CD14-positive monocyte (primary cell): ENCODE results near the gene SLC25A13. TPM values are rescaled to one million over a fixed set of nuclear protein-coding genes. Genes with fewer than 3 reads are reported as not detected.

Source experiments
- DNase-seq, 3 donors: peaks; one replicate each; pipeline ENCODE4 v3.0.0-alpha.2; 2011 to 2022
- H2AFZ ChIP-seq: 2 replicates; pipeline ENCODE4 v1.6.0; 2012; ENCODE audit warnings: mild to moderate bottlenecking, low read depth, low read length, inconsistent platforms; ENCODE audit not compliant: insufficient read depth, poor library complexity, severe bottlenecking
- H3K27ac ChIP-seq, 2 donors: 1 replicate in 1 of 2; 2 replicates in 1 of 2; pipeline ENCODE4 v1.5.1; 2012 to 2013; ENCODE audit warnings: low read length in 2 of 2, control low read depth in 1 of 2, inconsistent platforms in 1 of 2, low read depth in 1 of 2, mild to moderate bottlenecking in 1 of 2
- H3K27me3 ChIP-seq, 2 donors: one replicate each; pipeline versions ENCODE4 v1.6.0 to v1.6.1; 2011 to 2013; ENCODE audit warnings: low read length in 2 of 2; ENCODE audit not compliant: control insufficient read depth in 2 of 2, insufficient read depth in 2 of 2
- H3K36me3 ChIP-seq, 2 donors: replicated peaks in 1 of 2; 1 replicate in 1 of 2; 2 replicates in 1 of 2; pipeline versions ENCODE4 v1.5.1 to v1.6.1; 2012 to 2013; ENCODE audit warnings: low read length in 2 of 2, control low read depth in 1 of 2, inconsistent platforms in 1 of 2, mild to moderate bottlenecking in 1 of 2; ENCODE audit not compliant: insufficient read depth in 2 of 2, control insufficient read depth in 1 of 2
- H3K4me1 ChIP-seq, 2 donors: 1 replicate in 1 of 2; 2 replicates in 1 of 2; pipeline versions ENCODE4 v1.5.1 to v1.6.1; 2012 to 2013; ENCODE audit warnings: low read length in 2 of 2, control low read depth in 1 of 2, inconsistent platforms in 1 of 2, mild to moderate bottlenecking in 1 of 2, moderate library complexity in 1 of 2; ENCODE audit not compliant: insufficient read depth in 2 of 2, control insufficient read depth in 1 of 2
- H3K4me2 ChIP-seq: replicated peaks from 2 replicates; pipeline ENCODE3; 2012; ENCODE audit warnings: low read length, moderate library complexity, mild to moderate bottlenecking; ENCODE audit not compliant: poor library complexity, severe bottlenecking; ENCODE audit errors: extremely low read depth
- H3K4me3 ChIP-seq, 3 experiments: fragments of 200-600 bp in 1 of 3; sonication (generic) in 1 of 3; replicated peaks in 1 of 3; 1 replicate in 2 of 3; 2 replicates in 1 of 3; pipeline ENCODE4 v1.5.1; 2011 to 2013; ENCODE audit warnings: low read length in 3 of 3, mild to moderate bottlenecking in 3 of 3, control low read depth in 2 of 3, low read depth in 2 of 3, inconsistent platforms in 1 of 3, moderate library complexity in 1 of 3
- H3K79me2 ChIP-seq: 2 replicates; pipeline ENCODE4 v1.6.0; 2012; ENCODE audit warnings: mild to moderate bottlenecking, control low read depth, inconsistent platforms, low read length, moderate library complexity; ENCODE audit not compliant: insufficient read depth
- H3K9ac ChIP-seq: 2 replicates; pipeline ENCODE4 v1.6.0; 2017; ENCODE audit warnings: low read length, mild to moderate bottlenecking; ENCODE audit not compliant: insufficient read depth, poor library complexity, severe bottlenecking
- H3K9me3 ChIP-seq, 2 donors: replicated peaks in 1 of 2; 1 replicate in 1 of 2; 2 replicates in 1 of 2; pipeline versions ENCODE4 v1.5.1 to v1.6.1; 2012 to 2013; ENCODE audit warnings: low read length in 2 of 2, control low read depth in 1 of 2; ENCODE audit not compliant: control insufficient read depth in 1 of 2, insufficient read depth in 1 of 2
- H4K20me1 ChIP-seq: 2 replicates; pipeline ENCODE4 v1.6.0; 2012; ENCODE audit warnings: mild to moderate bottlenecking, low read length, control low read depth, moderate library complexity; ENCODE audit not compliant: insufficient read depth
- H3K27ac Mint-ChIP-seq, 7 donors: one replicate each; pipeline ENCODE4 v1.8.0; 2020; ENCODE audit warnings: mild to moderate bottlenecking in 7 of 7, mixed read lengths in 7 of 7, moderate library complexity in 6 of 7, inconsistent platforms in 2 of 7
- H3K27me3 Mint-ChIP-seq, 3 donors: one replicate each; pipeline ENCODE4 v1.8.0; 2021 to 2022; ENCODE audit warnings: low read depth in 3 of 3, mild to moderate bottlenecking in 3 of 3, mixed read lengths in 3 of 3, moderate library complexity in 3 of 3, inconsistent platforms in 1 of 3
- H3K36me3 Mint-ChIP-seq, 2 donors: one replicate each; pipeline ENCODE4 v1.8.0; 2020; ENCODE audit warnings: mixed read lengths in 2 of 2, inconsistent platforms in 1 of 2, mild to moderate bottlenecking in 1 of 2
- H3K4me1 Mint-ChIP-seq: one replicate; pipeline ENCODE4 v1.8.0; 2020; ENCODE audit warnings: mild to moderate bottlenecking, mixed read lengths
- H3K4me3 Mint-ChIP-seq, 2 donors: one replicate each; pipeline ENCODE4 v1.8.0; 2020; ENCODE audit warnings: mild to moderate bottlenecking in 2 of 2, mixed read lengths in 2 of 2, moderate library complexity in 1 of 2
- H3K9me3 Mint-ChIP-seq, 7 donors: one replicate each; pipeline ENCODE4 v1.8.0; 2020 to 2022; ENCODE audit warnings: mixed read lengths in 7 of 7, mild to moderate bottlenecking in 6 of 7, moderate library complexity in 6 of 7, inconsistent platforms in 2 of 7
- WGBS: methylation state at CpG from one replicate; pipeline ENCODE4 v1.1.5; 2013; ENCODE audit warnings: missing lambda C conversion rate; ENCODE audit not compliant: insufficient coverage; 5-methylcytosine and 5-hydroxymethylcytosine counted together
- intact Hi-C, 2 donors: fragments of 100-400 bp; cut with micrococcal nuclease; formaldehyde crosslinking; loops; one replicate each; pipeline versions ENCODE4 v1.15.0 to v1.15.1; 2023
- polyA plus RNA-seq, 3 donors: library from polyadenylated mRNA; depleted of rRNA in 1 of 3; unstranded in 2 of 3; stranded (reverse) in 1 of 3; fragments of 300-500 nt in 2 of 3; fragments of >200 nt in 1 of 3; fragmentation: Illumina TruSeq in 2 of 3; gene quantifications; 1 replicate in 2 of 3; 2 replicates in 1 of 3; pipeline ENCODE4 v1.2.3, GENCODE V29; 2012 to 2021
- TF ChIP-seq, protein P1 (sequence below): fragments of 200-600 bp; IDR thresholded peaks from one replicate; pipeline ENCODE4 v1.8.0; 2022; ENCODE audit warnings: antibody characterized with exemption, mild to moderate bottlenecking

The SLC25A13 gene
- polyA plus RNA-seq, 3 donors, result 12.7 to 15.7 (median 14.4) TPM

DNA sequence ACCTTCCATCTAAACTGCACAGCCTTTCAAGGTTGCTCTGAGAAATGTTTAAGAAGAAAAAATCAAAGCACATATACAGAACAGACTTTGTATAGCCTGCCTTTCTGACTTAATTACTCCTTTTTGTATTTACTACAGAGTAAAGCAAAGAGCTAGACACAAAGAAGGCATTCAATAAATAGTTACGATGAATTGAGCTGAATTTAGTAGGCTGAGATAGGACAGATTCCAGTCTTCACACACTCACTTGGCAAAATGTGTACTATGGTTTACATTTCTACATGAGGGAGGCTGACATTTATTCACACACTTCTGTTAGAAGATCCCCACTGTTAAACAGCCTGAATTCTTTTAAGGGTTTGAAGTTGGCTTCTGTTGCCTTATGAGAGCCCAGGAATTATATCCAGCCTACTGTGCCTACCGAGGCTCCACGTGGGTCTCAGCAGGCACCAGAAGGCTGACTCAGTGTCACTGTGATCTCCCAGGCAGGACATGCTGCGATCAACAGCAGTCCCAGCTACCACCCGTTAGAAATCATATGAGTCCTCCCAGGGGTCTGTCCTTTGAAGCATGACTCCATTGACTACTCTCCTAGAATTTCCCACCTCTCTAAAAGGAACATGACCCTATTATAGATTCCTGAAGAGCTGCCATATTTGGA lies 24.5 kb upstream of the SLC25A13 start:
- H3K27ac Mint-ChIP-seq, result no peak overlapping the region
- no peaks in the 10 kb centered on the region for H3K4me1 Mint-ChIP-seq

DNA sequence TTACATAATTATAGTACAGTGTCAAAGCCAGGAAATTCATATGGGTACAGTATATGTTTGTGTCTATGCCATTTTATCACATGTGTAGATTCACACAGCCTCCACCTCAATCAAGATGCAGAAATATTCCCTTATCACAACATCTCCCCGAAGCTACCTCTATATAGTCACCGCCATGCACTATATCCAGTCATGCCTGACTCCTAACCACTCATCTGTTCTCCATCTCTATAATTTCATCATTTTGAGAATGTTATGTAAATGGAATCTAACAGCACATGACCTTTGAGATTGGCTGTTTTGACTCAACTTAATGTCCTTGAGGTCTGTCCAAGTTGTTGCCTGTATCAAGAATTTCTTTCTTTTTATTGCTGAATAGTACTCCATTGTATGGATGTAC lies 22.3 kb upstream of the SLC25A13 start:
- peaks cover 0 to 5% (median 2%) of the 10 kb centered on the region in 7 donors for H3K9me3 Mint-ChIP-seq
- Histone ChIP-seq H3K4me3 (no peak overlapping the region), H3K4me1 (no peaks in the 10 kb centered on the region), H3K9me3 (no peaks in the 10 kb centered on the region), H3K27ac (no peak overlapping the region), H3K4me2 (no peak overlapping the region), H3K79me2 (no peaks in the 10 kb centered on the region), H3K36me3 (no peaks in the 10 kb centered on the region), H3K9ac (no peak overlapping the region), H2AFZ (no peak overlapping the region), H3K27me3 (no peaks in the 10 kb centered on the region), H4K20me1 (no peaks in the 10 kb centered on the region)
- DNase-seq, result no peak
- peaks cover 3 to 11% (median 8%) of the 10 kb centered on the region in 3 donors for H3K27me3 Mint-ChIP-seq
- no peak overlapping the region for H3K4me3 Mint-ChIP-seq
- no peak overlapping the region for H3K27ac Mint-ChIP-seq
- WGBS, result 80% methylated on average over 1 of the region's 2 CpGs
- H3K36me3 Mint-ChIP-seq, result no peaks in the 10 kb centered on the region
- intact Hi-C loops, result no loop called here
- H3K4me1 Mint-ChIP-seq, result no peaks in the 10 kb centered on the region
- TF ChIP-seq, protein P1, sequence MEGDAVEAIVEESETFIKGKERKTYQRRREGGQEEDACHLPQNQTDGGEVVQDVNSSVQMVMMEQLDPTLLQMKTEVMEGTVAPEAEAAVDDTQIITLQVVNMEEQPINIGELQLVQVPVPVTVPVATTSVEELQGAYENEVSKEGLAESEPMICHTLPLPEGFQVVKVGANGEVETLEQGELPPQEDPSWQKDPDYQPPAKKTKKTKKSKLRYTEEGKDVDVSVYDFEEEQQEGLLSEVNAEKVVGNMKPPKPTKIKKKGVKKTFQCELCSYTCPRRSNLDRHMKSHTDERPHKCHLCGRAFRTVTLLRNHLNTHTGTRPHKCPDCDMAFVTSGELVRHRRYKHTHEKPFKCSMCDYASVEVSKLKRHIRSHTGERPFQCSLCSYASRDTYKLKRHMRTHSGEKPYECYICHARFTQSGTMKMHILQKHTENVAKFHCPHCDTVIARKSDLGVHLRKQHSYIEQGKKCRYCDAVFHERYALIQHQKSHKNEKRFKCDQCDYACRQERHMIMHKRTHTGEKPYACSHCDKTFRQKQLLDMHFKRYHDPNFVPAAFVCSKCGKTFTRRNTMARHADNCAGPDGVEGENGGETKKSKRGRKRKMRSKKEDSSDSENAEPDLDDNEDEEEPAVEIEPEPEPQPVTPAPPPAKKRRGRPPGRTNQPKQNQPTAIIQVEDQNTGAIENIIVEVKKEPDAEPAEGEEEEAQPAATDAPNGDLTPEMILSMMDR, result no peak

More for the DNA sequence above, 24.5 kb upstream of the SLC25A13 start:
- Mint-ChIP-seq H3K4me3 (no peak overlapping the region), H3K36me3 (no peaks in the 10 kb centered on the region), H3K27me3 (peaks cover 3 to 11% (median 8%) of the 10 kb centered on the region in 3 donors), H3K9me3 (peaks cover 0 to 5% (median 1%) of the 10 kb centered on the region in 7 donors)
- Histone ChIP-seq H4K20me1 (no peaks in the 10 kb centered on the region), H3K4me3 (no peak overlapping the region), H3K27ac (no peak overlapping the region), H3K4me1 (no peaks in the 10 kb centered on the region), H3K9ac (no peak overlapping the region), H3K79me2 (no peaks in the 10 kb centered on the region), H3K36me3 (no peaks in the 10 kb centered on the region), H3K9me3 (no peaks in the 10 kb centered on the region), H2AFZ (no peak overlapping the region), H3K4me2 (no peak overlapping the region), H3K27me3 (no peaks in the 10 kb centered on the region)
- no peak for DNase-seq
- intact Hi-C loops, result no loop called here
- TF ChIP-seq, protein P1, result no peak
- 80% methylated on average over 4 of the region's 5 CpGs for WGBS
